Fibroblast of skin of left quadriceps (primary cell): ENCODE measurements around the gene TANC2.

ENCODE experiments used
- DNase-seq, 2 experiments: peaks; one replicate each; pipeline ENCODE4 v3.0.0-alpha.2; 2013; ENCODE audit warnings: low read depth in 2 of 2

The TANC2 gene

GRCh38 chr17:63001689-63002394 is 35.8 kb downstream of the TANC2 start:
- DNase-seq = no peak

GRCh38 chr17:63002625-63003024 is 36.6 kb downstream of the TANC2 start:
- no peak for DNase-seq

GRCh38 chr17:63015824-63016223 is 49.8 kb downstream of the TANC2 start:
- DNase-seq = no peak
